Gastroesophageal sphincter (tissue), 4 donors: ENCODE measurements around the gene SIPA1L3. TPM values are rescaled to one million over a fixed set of nuclear protein-coding genes. Genes with fewer than 3 reads are reported as not detected.

Experiments used
- ATAC-seq: fragments of 150-250 bp; one replicate; pipeline ENCODE4 v1.9.1; 2016; ENCODE audit warnings: mild to moderate bottlenecking, moderate library complexity
- H3K27ac ChIP-seq, 4 donors: fragments of 200-600 bp; sonication (generic) in 3 of 4; 1 replicate in 3 of 4; 2 replicates in 1 of 4; pipeline ENCODE4 v1.5.1; 2016 to 2019
- H3K27me3 ChIP-seq: fragments of 200-600 bp; sonication (generic); one replicate; pipeline ENCODE4 v1.5.1; 2019
- H3K36me3 ChIP-seq, 2 donors: fragments of 200-600 bp; sonication (generic); one replicate each; pipeline ENCODE4 v1.5.1; 2019; ENCODE audit warnings: control low read depth in 1 of 2
- H3K4me1 ChIP-seq, 3 donors: fragments of 200-600 bp; sonication (generic); 1 replicate in 2 of 3; 2 replicates in 1 of 3; pipeline ENCODE4 v1.5.1; 2016 to 2019; ENCODE audit warnings: control low read depth in 2 of 3
- H3K4me3 ChIP-seq, 2 donors: fragments of 200-600 bp; sonication (generic); one replicate each; pipeline ENCODE4 v1.5.1; 2019; ENCODE audit warnings: mild to moderate bottlenecking in 1 of 2, moderate library complexity in 1 of 2
- H3K9me3 ChIP-seq, 3 donors: fragments of 200-600 bp; sonication (generic); one replicate each; pipeline ENCODE4 v1.5.1; 2017 to 2019; ENCODE audit warnings: control low read depth in 2 of 3
- CTCF ChIP-seq, 4 experiments: fragments of 200-600 bp in 2 of 4; fragments of 450-650 bp in 2 of 4; sonication (generic) in 1 of 4; IDR thresholded peaks; one replicate each; pipeline ENCODE4 v1.5.1; 2017 to 2019; ENCODE audit warnings: antibody characterized with exemption in 4 of 4, mild to moderate bottlenecking in 2 of 4, moderate library complexity in 2 of 4
- EP300 ChIP-seq: sonication (generic); formaldehyde crosslinking; IDR thresholded peaks from one replicate; pipeline ENCODE4 v1.6.1; 2017; ENCODE audit warnings: antibody characterized with exemption, mild to moderate bottlenecking
- POLR2A ChIP-seq, 2 donors: fragments of 450-650 bp; IDR thresholded peaks; one replicate each; pipeline ENCODE4 v1.6.1; 2017; ENCODE audit warnings: antibody characterized with exemption in 2 of 2, mild to moderate bottlenecking in 2 of 2, moderate library complexity in 1 of 2
- POLR2AphosphoS5 ChIP-seq: sonication (generic); formaldehyde crosslinking; IDR thresholded peaks from one replicate; pipeline ENCODE4 v1.6.1; 2017; ENCODE audit warnings: antibody characterized with exemption
- WGBS, 2 donors: methylation state at CpG; one replicate each; pipeline ENCODE4 v1.1.5; 2018; ENCODE audit warnings: low coverage in 1 of 2; 5-methylcytosine and 5-hydroxymethylcytosine counted together
- total RNA-seq, 4 donors: library from RNA; depleted of rRNA; stranded (reverse); fragments of >200 nt; gene quantifications; one replicate each; pipeline ENCODE4 v1.1.0, GENCODE V29; 2016

The SIPA1L3 gene
- total RNA-seq, 4 donors from 2014 or later = 5.9 to 20.2 (median 11.8) TPM

- Histone ChIP-seq H3K9me3 (no peaks in the 10 kb centered on the region), H3K27me3 (no peaks in the 10 kb centered on the region), H3K4me3 (no peak overlapping the region), H3K36me3 (peaks cover 0 to 32% of the 10 kb centered on the region in 2 donors), H3K27ac (no peak overlapping the region), H3K4me1 (no peaks in the 10 kb centered on the region)
- peak; percentile 80 for ATAC-seq
- 61 to 79% methylated on average over 2 to 4 of the region's 4 CpGs for WGBS, 2 donors
- TF ChIP-seq EP300 = no peak
- TF ChIP-seq POLR2A (IDR thresholded peaks at IDR 0.05) = no peak
- TF ChIP-seq CTCF (IDR thresholded peaks at IDR 0.05) = no peak
- TF ChIP-seq POLR2AphosphoS5 = no peak
These were observed 238.6 kb downstream of the SIPA1L3 start for GRCh38 chr19:38145623-38146022.

GRCh38 chr19:38148337-38148736, 241.3 kb downstream of the SIPA1L3 start:
- no peak for ATAC-seq

DNA sequence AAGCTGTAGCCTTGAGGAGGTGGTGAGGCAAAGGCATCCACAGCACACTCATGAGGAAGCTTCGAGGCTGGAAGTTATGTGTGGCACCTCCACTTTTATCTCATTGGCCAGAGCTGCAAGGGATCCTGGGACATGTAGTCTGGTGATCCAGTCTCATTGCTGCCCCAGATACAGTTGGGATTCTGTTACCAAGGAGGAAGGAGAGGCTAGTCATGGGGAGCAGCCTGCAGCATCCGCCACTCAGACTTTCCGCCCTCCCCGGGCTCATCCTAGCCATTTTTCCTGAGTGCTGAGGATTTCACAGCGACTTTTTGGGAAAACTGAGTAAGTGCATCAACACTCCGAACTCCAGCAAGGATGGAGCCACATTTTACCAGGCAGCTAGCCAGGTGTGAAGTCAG, 242.7 kb downstream of the SIPA1L3 start:
- WGBS, 2 donors = 49 to 89% methylated on average over 2 to 5 of the region's 6 CpGs
- Histone ChIP-seq H3K27me3 (no peaks in the 10 kb centered on the region), H3K4me1 (no peaks in the 10 kb centered on the region), H3K27ac (no peak overlapping the region), H3K4me3 (no peak overlapping the region), H3K36me3 (peaks cover 0 to 44% of the 10 kb centered on the region in 2 donors), H3K9me3 (no peaks in the 10 kb centered on the region)
- no peak for ATAC-seq
- TF ChIP-seq POLR2A (IDR thresholded peaks at IDR 0.05) = no peak
- TF ChIP-seq POLR2AphosphoS5 = no peak
- no peak for TF ChIP-seq CTCF (IDR thresholded peaks at IDR 0.05)

More at GRCh38 chr19:38148337-38148736, 241.3 kb downstream of the SIPA1L3 start:
- Histone ChIP-seq H3K4me3 (no peak overlapping the region), H3K4me1 (no peaks in the 10 kb centered on the region), H3K9me3 (no peaks in the 10 kb centered on the region), H3K27me3 (no peaks in the 10 kb centered on the region), H3K27ac (no peak overlapping the region), H3K36me3 (peaks cover 0 to 42% of the 10 kb centered on the region in 2 donors)
- TF ChIP-seq POLR2AphosphoS5 (no peak), EP300 (no peak)
- no CpG with 5 or more reads among the region's 9 CpGs for WGBS, 2 donors

DNA sequence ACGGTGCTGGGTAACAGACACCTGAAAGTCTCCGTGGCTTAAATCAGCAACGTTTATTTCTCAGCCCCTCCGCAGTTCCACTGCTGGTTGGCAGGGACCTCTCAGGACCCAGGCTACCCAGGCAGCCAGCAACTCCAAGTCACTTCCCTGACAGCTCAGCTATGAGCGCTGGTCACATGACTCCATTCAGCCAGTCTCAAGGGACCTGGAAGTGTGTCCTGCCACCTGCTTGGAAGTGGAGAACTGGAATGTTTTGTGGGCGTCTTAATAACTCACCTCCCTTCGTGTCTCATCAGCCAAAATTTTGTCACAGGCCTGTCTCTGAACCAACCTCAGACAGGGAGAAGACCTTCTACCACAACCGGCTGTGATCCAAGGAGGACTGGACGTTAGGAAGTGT, 244.2 kb downstream of the SIPA1L3 start:
- Histone ChIP-seq H3K4me3 (no peak overlapping the region), H3K9me3 (no peaks in the 10 kb centered on the region), H3K27ac (no peak overlapping the region), H3K36me3 (peaks cover 0 to 51% of the 10 kb centered on the region in 2 donors), H3K27me3 (no peaks in the 10 kb centered on the region), H3K4me1 (no peaks in the 10 kb centered on the region)
- TF ChIP-seq POLR2AphosphoS5 = no peak
- TF ChIP-seq POLR2A (IDR thresholded peaks at IDR 0.05) = no peak
- no peak for TF ChIP-seq EP300
- no peak for TF ChIP-seq CTCF (IDR thresholded peaks at IDR 0.05)
- no peak for ATAC-seq
- WGBS, 2 donors = 93 to 100% methylated on average over 2 to 4 of the region's 9 CpGs

DNA sequence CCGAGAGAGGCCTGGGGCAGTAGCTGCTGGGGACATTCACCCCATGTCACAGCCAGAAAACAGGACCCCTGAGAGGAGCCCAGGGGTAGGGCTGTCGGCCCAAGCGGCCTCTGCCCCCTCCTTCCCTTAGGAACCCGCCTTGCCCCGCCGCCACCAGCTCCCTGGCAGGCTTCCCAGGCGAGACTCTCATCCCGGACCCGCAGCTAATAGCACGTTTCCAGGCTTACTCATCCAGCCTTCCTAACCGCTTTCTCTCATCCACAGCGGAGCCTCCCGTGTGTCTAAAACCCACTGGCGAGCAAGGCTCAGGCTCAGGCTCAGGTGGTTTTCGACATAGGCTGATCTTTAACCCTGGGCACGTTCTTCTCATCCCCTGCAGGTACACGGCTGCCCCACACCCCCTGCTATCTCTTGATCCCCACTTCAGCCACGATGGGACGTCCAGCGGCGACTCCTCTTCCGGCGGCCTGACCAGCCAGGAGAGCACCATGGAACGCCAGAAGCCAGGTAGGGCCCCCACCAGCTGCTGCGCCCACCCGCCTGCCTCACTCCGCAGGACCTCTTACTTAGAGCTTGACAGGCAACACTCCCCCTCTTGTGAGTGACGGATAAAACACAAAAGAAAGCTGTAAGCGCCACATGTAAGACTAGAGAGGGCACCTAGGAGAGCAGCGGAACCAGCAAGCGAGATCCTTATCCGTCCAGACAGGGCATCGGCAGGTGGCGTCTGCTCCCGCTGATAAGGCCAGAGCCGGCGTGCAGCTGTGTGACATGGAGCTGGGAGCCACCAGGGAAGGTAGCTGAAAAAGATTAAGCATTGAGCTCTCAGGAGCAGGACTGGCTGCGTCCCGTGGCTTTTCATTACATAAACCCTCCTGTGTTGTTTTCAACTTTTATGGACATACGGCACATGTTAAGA, 245.7 kb downstream of the SIPA1L3 start:
- H3K27ac ChIP-seq = no peak overlapping the region
- no peaks in the 10 kb centered on the region for H3K4me1 ChIP-seq
- no peak for TF ChIP-seq CTCF (IDR thresholded peaks at IDR 0.05)
- TF ChIP-seq POLR2AphosphoS5 = no peak
- TF ChIP-seq POLR2A (IDR thresholded peaks at IDR 0.05) = no peak
- TF ChIP-seq EP300 = no peak
- H3K36me3 ChIP-seq = peaks cover 0 to 64% of the 10 kb centered on the region in 2 donors
- H3K9me3 ChIP-seq = no peaks in the 10 kb centered on the region
- no peaks in the 10 kb centered on the region for H3K27me3 ChIP-seq
- no peak overlapping the region for H3K4me3 ChIP-seq
- ATAC-seq = no peak
- WGBS, 2 donors = 91 to 92% methylated on average over 10 to 24 of the region's 40 CpGs
